ENCODE results near the gene YPEL2. TPM values are rescaled to one million over a fixed set of nuclear protein-coding genes. Genes with fewer than 3 reads are reported as not detected.

The YPEL2 gene
- polyA plus RNA-seq, 1 of the 3 experiments (the other 2 are of a cell fraction) = 3.2 TPM

- no peaks in the 10 kb centered on the region for H3K9me3 ChIP-seq
- no peaks in the 10 kb centered on the region for H3K9me2 ChIP-seq
- H3K79me2 ChIP-seq (ENCODE audit: insufficient read depth) = no peaks in the 10 kb centered on the region
- DNase-seq = no peak
- ChIA-PET POLR2A (no interaction called here), CTCF (interaction anchor here (0.9 to 1.7 kb wide), 5 partner anchors 12 to 143 kb away, joined by 3 to 11 read pairs (median 4); no protein-coding TSS in a partner anchor)
- H3F3A ChIP-seq (replicated peaks; ENCODE audit: insufficient read depth) = no peaks in the 10 kb centered on the region
- peaks cover 3% of the 10 kb centered on the region; the same call in 1 of the 2 replicates for H3K27me3 ChIP-seq (ENCODE audit: insufficient read depth)
- no peak overlapping the region for H3K4me3 ChIP-seq (ENCODE audit: low read depth in 2 of 2, low read length in 1 of 2)
- TF ChIP-seq MEF2A (IDR thresholded peaks at IDR 0.05; ENCODE audit: borderline replicate concordance, low read depth) (no peak), EP300 (IDR thresholded peaks at IDR 0.05; ENCODE audit: borderline replicate concordance in 1 of 2, low read depth in 1 of 2, low read length in 1 of 2) (no peak), TAF1 (IDR thresholded peaks at IDR 0.05; ENCODE audit: borderline replicate concordance, low read depth, low read length) (no peak), FOSL2 (IDR thresholded peaks at IDR 0.05; ENCODE audit: borderline replicate concordance, low read depth) (no peak), USF2 (IDR thresholded peaks at IDR 0.05; ENCODE audit: borderline replicate concordance, low read depth, low read length) (no peak), GATA2 (CRISPR knock-in tag; IDR thresholded peaks at IDR 0.05) (no peak), USF1 (IDR thresholded peaks at IDR 0.05; ENCODE audit: borderline replicate concordance, low read depth) (no peak), FOXM1 (IDR thresholded peaks at IDR 0.05; ENCODE audit: low read depth) (no peak), GABPA (IDR thresholded peaks at IDR 0.05; ENCODE audit: low read depth) (no peak)
- H3K4me2 ChIP-seq = no peak overlapping the region
- no peaks in the 10 kb centered on the region for H4K20me1 ChIP-seq (ENCODE audit: insufficient read depth)
- no peak overlapping the region for H3K27ac ChIP-seq (ENCODE audit: low read depth in 2 of 2, low read length in 1 of 2)
- H3K4me1 ChIP-seq (ENCODE audit: control insufficient read depth in 1 of 2, insufficient read depth in 2 of 2, low read depth in 1 of 2, low read length in 1 of 2) = no peaks in the 10 kb centered on the region
- H3K36me3 ChIP-seq (replicated peaks in 1 of 2; ENCODE audit: control insufficient read depth in 1 of 2, insufficient read depth in 2 of 2, low read length in 1 of 2) = no peaks in the 10 kb centered on the region
- WGBS (ENCODE audit: low lambda C conversion rate) = 29% methylated on average over 2 of the region's 2 CpGs
- H2AFZ ChIP-seq (ENCODE audit: low read depth) = no peak overlapping the region
- no peak overlapping the region for H3K9ac ChIP-seq
These were observed 32.9 kb upstream of the YPEL2 start for GRCh38 chr17:59298521-59298920.

GRCh38 chr17:59299400-59300092 lies 31.9 kb upstream of the YPEL2 start:
- ChIA-PET CTCF (interaction anchor here (1.0 to 1.7 kb wide), 4 partner anchors 11 to 140 kb away, joined by 3 to 11 read pairs (median 5); no protein-coding TSS in a partner anchor), POLR2A (no interaction called here)

More at GRCh38 chr17:59299400-59300092, 31.9 kb upstream of the YPEL2 start:
- no peaks in the 10 kb centered on the region for H3K79me2 ChIP-seq (ENCODE audit: insufficient read depth)
- WGBS (ENCODE audit: low lambda C conversion rate) = 83% methylated on average over 2 of the region's 2 CpGs
- no peak overlapping the region for H3K9ac ChIP-seq
- H2AFZ ChIP-seq (ENCODE audit: low read depth) = no peak overlapping the region
- no peaks in the 10 kb centered on the region for H4K20me1 ChIP-seq (ENCODE audit: insufficient read depth)
- H3K36me3 ChIP-seq (replicated peaks in 1 of 2; ENCODE audit: control insufficient read depth in 1 of 2, insufficient read depth in 2 of 2, low read length in 1 of 2) = no peaks in the 10 kb centered on the region
- TF ChIP-seq NFIC (IDR thresholded peaks at IDR 0.05; ENCODE audit: borderline replicate concordance) (no peak), JUND (IDR thresholded peaks at IDR 0.05) (no peak), EZH2phosphoT487 (IDR thresholded peaks at IDR 0.05; ENCODE audit: borderline replicate concordance, low read depth) (no peak), REST (IDR thresholded peaks at IDR 0.05; ENCODE audit: low read depth, low read length) (no peak), USF1 (IDR thresholded peaks at IDR 0.05; ENCODE audit: borderline replicate concordance, low read depth) (no peak), NRF1 (IDR thresholded peaks at IDR 0.05; ENCODE audit: low read depth, low read length) (no peak), MXI1 (IDR thresholded peaks at IDR 0.05; ENCODE audit: low read depth, low read length) (no peak)
- H3K9me2 ChIP-seq = no peaks in the 10 kb centered on the region
- no peak overlapping the region for H3K27ac ChIP-seq (ENCODE audit: low read depth in 2 of 2, low read length in 1 of 2)
- no peak overlapping the region for H3K4me2 ChIP-seq
- no peaks in the 10 kb centered on the region for H3K4me1 ChIP-seq (ENCODE audit: control insufficient read depth in 1 of 2, insufficient read depth in 2 of 2, low read depth in 1 of 2, low read length in 1 of 2)
- H3K4me3 ChIP-seq (ENCODE audit: low read depth in 2 of 2, low read length in 1 of 2) = no peak overlapping the region
- DNase-seq = no peak
- H3F3A ChIP-seq (replicated peaks; ENCODE audit: insufficient read depth) = no peaks in the 10 kb centered on the region
- peaks cover 6% of the 10 kb centered on the region; the same call in 1 of the 2 replicates for H3K27me3 ChIP-seq (ENCODE audit: insufficient read depth)
- no peaks in the 10 kb centered on the region for H3K9me3 ChIP-seq

All from SK-N-SH (cell line).